Cardiac septum (tissue), 1 donor: Measurements from ENCODE around the gene ATP7B. TPM values are rescaled to one million over a fixed set of nuclear protein-coding genes. Genes with fewer than 3 reads are reported as not detected.
"Not testable (repeated sequence)": the region's sequence is repeated elsewhere in the genome, so short reads cannot be mapped to it uniquely, and the experiment has no call there.

Experiments
- DNase-seq: peaks from one replicate; pipeline ENCODE4 v3.0.0-alpha.2; 2020; ENCODE audit warnings: low spot score
- intact Hi-C: fragments of 100-400 bp; cut with DNase I; formaldehyde crosslinking; loops from one replicate; pipeline ENCODE4 v1.14.0; 2022
- total RNA-seq: library from RNA; stranded (reverse); fragmentation: NEBNext Ultra II Directional; extraction: Animal tissue kit (Norgen Biotek cat#: 25700); gene quantifications from one replicate; pipeline ENCODE4 v1.2.1, GENCODE V29; 2021
- donor health status: DM: no; HTN: no; CAD: no.

ATP7B gene
- total RNA-seq, 1 donor from 2014 or later, result 10.8 TPM

- intact Hi-C loops, result loop anchor here (5.0 kb wide), 1 partner anchor 215 kb away; the partner anchor contains the start of gene NEK5
- no peak for DNase-seq
Observed at GRCh38 chr13:51912511-51913225, 98.6 kb downstream of the ATP7B start.

GRCh38 chr13:51912091-51912490 is 99.2 kb downstream of the ATP7B start:
- intact Hi-C loops, result loop anchor here (5.0 kb wide), 1 partner anchor 215 kb away; the partner anchor contains the start of gene NEK5
- no peak for DNase-seq

GRCh38 chr13:51910508-51910907 is 100.7 kb downstream of the ATP7B start:
- intact Hi-C loops, result loop anchor here (5.0 kb wide), 1 partner anchor 217 kb away; the partner anchor contains the start of gene NEK5
- DNase-seq, result no peak

- intact Hi-C loops, DNase-seq: not testable (repeated sequence)
Observed at GRCh38 chr13:51909265-51909664, 102.0 kb downstream of the ATP7B start.

- intact Hi-C loops, result no loop called here
- no peak for DNase-seq
Observed at GRCh38 chr13:51907040-51907732, 104.1 kb downstream of the ATP7B start.

- intact Hi-C loops, result no loop called here
- DNase-seq, result no peak
Observed at GRCh38 chr13:51906581-51906980, 104.7 kb downstream of the ATP7B start.

GRCh38 chr13:51905787-51906186 is 105.5 kb downstream of the ATP7B start:
- no peak for DNase-seq
- intact Hi-C loops, result no loop called here

GRCh38 chr13:51902776-51903175 is 108.5 kb downstream of the ATP7B start:
- intact Hi-C loops, result no loop called here
- DNase-seq, result no peak

GRCh38 chr13:51900471-51900870 is 110.8 kb downstream of the ATP7B start:
- DNase-seq, result no peak
- intact Hi-C loops, result no loop called here

- DNase-seq, result no peak
- intact Hi-C loops, result loop anchor here (2.0 kb wide), 1 partner anchor 233 kb away; the partner anchor contains the start of gene NEK5
Observed at GRCh38 chr13:51895906-51896888, 115.1 kb downstream of the ATP7B start.

- intact Hi-C loops, result no loop called here
Observed at GRCh38 chr13:51894239-51894638, 117.0 kb downstream of the ATP7B start.

GRCh38 chr13:51892657-51893056 is 118.6 kb downstream of the ATP7B start:
- intact Hi-C loops, result no loop called here
- DNase-seq, result no peak

More at GRCh38 chr13:51894239-51894638, 117.0 kb downstream of the ATP7B start:
- no peak for DNase-seq

- DNase-seq, result no peak
- intact Hi-C loops, result no loop called here
Observed at GRCh38 chr13:51887468-51887867, 123.8 kb downstream of the ATP7B start.

GRCh38 chr13:51885651-51886050 is 125.6 kb downstream of the ATP7B start:
- intact Hi-C loops, result no loop called here
- no peak for DNase-seq

- intact Hi-C loops, result no loop called here
Observed at GRCh38 chr13:51883226-51883600, 128.0 kb downstream of the ATP7B start.

More at GRCh38 chr13:51883226-51883600, 128.0 kb downstream of the ATP7B start:
- DNase-seq, result no peak

Other genes starting within 250 kb of the ATP7B start
- 9.8 TPM for gene DHRS12, start 207.3 kb downstream of the ATP7B start, total RNA-seq
- 1.7 TPM for gene TMEM272, start 166.3 kb downstream of the ATP7B start, total RNA-seq
- not detected for gene CCDC70, start 149.5 kb downstream of the ATP7B start, total RNA-seq
- 23.6 TPM for gene ALG11, start 948 bp upstream of the ATP7B start, total RNA-seq
- gene UTP14C, start 13.2 kb upstream of the ATP7B start, total RNA-seq, result 13.9 TPM
- gene NEK5, start 117.6 kb upstream of the ATP7B start, total RNA-seq, result 0.67 TPM
- gene NEK3, start 148.1 kb upstream of the ATP7B start, total RNA-seq, result 7.5 TPM